Stimulated activated CD4-positive, alpha-beta T cell treated with anti-CD3 and anti-CD28 coated beads, Interleukin-1b, Interleukin-23, amount 100 ng/mL, for 24 hours (primary cell): ENCODE results near the gene MEG3.
"Not testable (repeated sequence)": the region's sequence is repeated elsewhere in the genome, so short reads cannot be mapped to it uniquely, and the experiment has no call there.

Source experiments
- DNase-seq, 4 experiments: peaks; one replicate each; pipeline ENCODE4 v3.0.0-alpha.2; 2020; ENCODE audit warnings: low read depth in 4 of 4, low spot score in 1 of 4

The MEG3 gene

GRCh38 chr14:100815478-100816285, 10.2 kb upstream of the MEG3 start:
- DNase-seq = no peak

- no peak for DNase-seq
These were observed 9.5 kb upstream of the MEG3 start for GRCh38 chr14:100816286-100816949.

- no peak for DNase-seq
These were observed 8.7 kb upstream of the MEG3 start for GRCh38 chr14:100816950-100817901.

- no peak for DNase-seq
These were observed 7.7 kb upstream of the MEG3 start for GRCh38 chr14:100818221-100818699.

GRCh38 chr14:100818923-100819322, 7.0 kb upstream of the MEG3 start:
- DNase-seq = not testable (repeated sequence)

GRCh38 chr14:100819453-100819828, 6.5 kb upstream of the MEG3 start:
- no peak for DNase-seq

- no peak for DNase-seq
These were observed 6.0 kb upstream of the MEG3 start for GRCh38 chr14:100819829-100820475.

GRCh38 chr14:100820957-100821356, 5.0 kb upstream of the MEG3 start:
- DNase-seq = no peak

- no peak for DNase-seq
These were observed 3.9 kb upstream of the MEG3 start for GRCh38 chr14:100822013-100822412.

- DNase-seq = no peak
These were observed 3.2 kb upstream of the MEG3 start for GRCh38 chr14:100822532-100823296.

- DNase-seq = no peak
These were observed 2.4 kb upstream of the MEG3 start for GRCh38 chr14:100823413-100824080.

- no peak for DNase-seq
These were observed 1.8 kb upstream of the MEG3 start for GRCh38 chr14:100824091-100824551.

GRCh38 chr14:100824901-100825712, 811 bp upstream of the MEG3 start:
- DNase-seq = no peak

- no peak for DNase-seq
These were observed 628 bp downstream of the MEG3 start for GRCh38 chr14:100826391-100827100.

- DNase-seq = no peak
These were observed 1.4 kb downstream of the MEG3 start for GRCh38 chr14:100827101-100828021.

GRCh38 chr14:100828031-100828769, 2.3 kb downstream of the MEG3 start:
- no peak for DNase-seq
